ENCODE measurements around the gene ZNF500.

DNA sequence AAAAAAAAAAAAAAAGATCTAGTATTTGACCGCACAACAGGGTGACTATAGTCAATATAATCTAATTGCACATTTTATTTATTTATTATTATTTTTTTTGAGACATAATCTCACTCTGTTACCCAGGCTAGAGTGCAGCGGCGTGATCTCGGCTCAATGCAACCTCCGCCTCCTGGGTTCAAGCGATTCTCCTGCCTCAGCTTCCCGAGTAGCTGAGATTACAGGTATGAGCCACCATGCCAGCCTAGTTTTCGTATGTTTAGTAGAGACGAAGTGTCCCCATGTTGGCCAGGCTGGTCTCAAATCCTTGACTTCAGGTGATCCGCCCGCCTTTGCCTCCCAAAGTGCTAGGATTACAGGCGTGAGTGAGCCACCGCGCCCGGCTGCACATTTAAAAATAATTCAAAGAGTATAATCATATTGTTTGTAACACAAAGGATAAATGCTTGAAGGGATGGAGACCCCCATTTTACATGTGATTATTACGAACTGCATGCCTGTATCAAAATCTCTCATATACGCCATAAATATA lies 33.7 kb downstream of the ZNF500 start:
- TF ChIP-seq POLR2A (IDR thresholded peaks at IDR 0.05), result no peak
- TF ChIP-seq EP300 (IDR thresholded peaks at IDR 0.05), result no peak
- TF ChIP-seq, protein P1, sequence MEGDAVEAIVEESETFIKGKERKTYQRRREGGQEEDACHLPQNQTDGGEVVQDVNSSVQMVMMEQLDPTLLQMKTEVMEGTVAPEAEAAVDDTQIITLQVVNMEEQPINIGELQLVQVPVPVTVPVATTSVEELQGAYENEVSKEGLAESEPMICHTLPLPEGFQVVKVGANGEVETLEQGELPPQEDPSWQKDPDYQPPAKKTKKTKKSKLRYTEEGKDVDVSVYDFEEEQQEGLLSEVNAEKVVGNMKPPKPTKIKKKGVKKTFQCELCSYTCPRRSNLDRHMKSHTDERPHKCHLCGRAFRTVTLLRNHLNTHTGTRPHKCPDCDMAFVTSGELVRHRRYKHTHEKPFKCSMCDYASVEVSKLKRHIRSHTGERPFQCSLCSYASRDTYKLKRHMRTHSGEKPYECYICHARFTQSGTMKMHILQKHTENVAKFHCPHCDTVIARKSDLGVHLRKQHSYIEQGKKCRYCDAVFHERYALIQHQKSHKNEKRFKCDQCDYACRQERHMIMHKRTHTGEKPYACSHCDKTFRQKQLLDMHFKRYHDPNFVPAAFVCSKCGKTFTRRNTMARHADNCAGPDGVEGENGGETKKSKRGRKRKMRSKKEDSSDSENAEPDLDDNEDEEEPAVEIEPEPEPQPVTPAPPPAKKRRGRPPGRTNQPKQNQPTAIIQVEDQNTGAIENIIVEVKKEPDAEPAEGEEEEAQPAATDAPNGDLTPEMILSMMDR (IDR thresholded peaks at IDR 0.05), result no peak

All from stomach (tissue), 4 donors.